ENCODE data around the gene NACC1.

DNA sequence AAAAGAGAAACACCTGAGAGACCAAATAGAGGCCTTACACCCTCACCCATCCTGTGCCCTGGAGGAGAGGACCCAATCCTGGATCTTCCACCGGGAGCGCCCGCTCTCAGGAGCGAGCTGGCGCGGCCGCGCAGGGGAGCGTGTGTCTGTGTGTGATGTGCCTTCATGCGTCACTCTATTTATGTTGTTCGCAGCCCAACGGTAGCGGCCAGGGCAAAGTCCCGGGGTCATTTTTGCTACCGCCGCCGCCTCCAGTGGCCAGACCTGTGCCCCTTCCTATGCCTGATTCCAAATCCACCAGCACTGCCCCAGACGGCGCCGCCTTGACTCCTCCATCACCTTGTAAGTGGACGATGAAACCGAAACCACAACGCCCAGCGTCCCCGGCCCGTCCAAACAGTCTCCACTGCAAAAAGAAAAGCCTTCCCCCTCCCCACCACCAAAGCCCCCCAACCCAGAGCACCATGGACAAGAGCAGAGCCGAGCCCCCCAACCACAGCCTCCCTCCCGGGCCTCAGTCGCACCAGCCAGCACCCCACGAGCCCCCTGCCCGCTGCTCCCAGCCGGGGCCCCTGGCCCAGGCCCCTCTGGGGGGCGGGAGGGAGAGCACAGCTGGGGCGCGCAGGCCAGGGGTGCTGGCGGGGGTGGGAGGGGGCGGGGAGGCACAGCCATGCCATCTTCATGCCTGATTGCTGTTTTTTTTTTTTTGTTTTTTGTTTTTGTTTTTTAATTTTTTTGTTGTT lies 30.1 kb upstream of the NACC1 start:
- TF ChIP-seq, protein P1, sequence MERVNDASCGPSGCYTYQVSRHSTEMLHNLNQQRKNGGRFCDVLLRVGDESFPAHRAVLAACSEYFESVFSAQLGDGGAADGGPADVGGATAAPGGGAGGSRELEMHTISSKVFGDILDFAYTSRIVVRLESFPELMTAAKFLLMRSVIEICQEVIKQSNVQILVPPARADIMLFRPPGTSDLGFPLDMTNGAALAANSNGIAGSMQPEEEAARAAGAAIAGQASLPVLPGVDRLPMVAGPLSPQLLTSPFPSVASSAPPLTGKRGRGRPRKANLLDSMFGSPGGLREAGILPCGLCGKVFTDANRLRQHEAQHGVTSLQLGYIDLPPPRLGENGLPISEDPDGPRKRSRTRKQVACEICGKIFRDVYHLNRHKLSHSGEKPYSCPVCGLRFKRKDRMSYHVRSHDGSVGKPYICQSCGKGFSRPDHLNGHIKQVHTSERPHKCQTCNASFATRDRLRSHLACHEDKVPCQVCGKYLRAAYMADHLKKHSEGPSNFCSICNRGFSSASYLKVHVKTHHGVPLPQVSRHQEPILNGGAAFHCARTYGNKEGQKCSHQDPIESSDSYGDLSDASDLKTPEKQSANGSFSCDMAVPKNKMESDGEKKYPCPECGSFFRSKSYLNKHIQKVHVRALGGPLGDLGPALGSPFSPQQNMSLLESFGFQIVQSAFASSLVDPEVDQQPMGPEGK (tag by site-specific recombination; IDR thresholded peaks at IDR 0.05), result no peak
- no peak for TF ChIP-seq CTCF (tag by site-specific recombination; IDR thresholded peaks at IDR 0.05)
